NCI-H526 (cell line): ENCODE results near the gene PDGFA.

Source experiments
- DNase-seq, 2 experiments: peaks; one replicate each; lab custom pipeline; 2025; lab: John Stamatoyannopoulos, UW

The PDGFA gene

DNA sequence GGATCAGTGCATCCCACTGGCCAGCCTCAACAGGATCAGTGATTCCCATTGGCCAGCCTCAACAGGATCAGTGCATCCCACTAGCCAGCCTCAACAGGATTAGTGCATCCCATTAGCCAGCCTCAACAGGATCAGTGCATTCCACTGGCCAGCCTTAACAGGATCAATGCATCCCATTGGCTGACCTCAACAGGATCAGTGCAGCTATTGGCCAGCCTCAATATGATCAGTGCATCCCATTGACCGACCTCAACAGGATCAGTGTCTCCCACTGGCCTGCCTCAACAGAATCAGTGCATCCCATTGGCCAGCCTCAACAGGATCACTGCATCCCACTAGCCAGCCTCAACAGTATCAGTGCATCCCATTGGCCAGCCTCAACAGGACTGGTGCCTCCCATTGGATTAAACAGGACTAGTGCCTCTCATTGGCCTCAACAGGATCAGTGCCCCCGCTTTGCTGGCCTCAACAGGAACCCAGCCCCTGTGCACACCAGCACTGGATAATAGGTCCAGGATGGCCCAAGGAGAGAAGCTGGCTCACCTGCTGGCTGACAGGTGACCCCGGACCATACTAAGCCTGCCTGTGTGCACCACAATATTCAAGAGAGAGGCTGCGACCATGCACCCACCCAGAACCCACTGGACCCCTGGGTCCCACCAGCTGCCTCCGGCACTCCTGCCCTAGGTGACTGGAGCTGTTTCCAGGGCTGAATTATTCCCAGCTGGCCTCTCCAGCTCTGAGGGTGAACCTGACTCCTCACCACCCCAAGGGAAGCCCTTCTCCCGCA, 59.9 kb downstream of the PDGFA start:
- DNase-seq = no peak

DNA sequence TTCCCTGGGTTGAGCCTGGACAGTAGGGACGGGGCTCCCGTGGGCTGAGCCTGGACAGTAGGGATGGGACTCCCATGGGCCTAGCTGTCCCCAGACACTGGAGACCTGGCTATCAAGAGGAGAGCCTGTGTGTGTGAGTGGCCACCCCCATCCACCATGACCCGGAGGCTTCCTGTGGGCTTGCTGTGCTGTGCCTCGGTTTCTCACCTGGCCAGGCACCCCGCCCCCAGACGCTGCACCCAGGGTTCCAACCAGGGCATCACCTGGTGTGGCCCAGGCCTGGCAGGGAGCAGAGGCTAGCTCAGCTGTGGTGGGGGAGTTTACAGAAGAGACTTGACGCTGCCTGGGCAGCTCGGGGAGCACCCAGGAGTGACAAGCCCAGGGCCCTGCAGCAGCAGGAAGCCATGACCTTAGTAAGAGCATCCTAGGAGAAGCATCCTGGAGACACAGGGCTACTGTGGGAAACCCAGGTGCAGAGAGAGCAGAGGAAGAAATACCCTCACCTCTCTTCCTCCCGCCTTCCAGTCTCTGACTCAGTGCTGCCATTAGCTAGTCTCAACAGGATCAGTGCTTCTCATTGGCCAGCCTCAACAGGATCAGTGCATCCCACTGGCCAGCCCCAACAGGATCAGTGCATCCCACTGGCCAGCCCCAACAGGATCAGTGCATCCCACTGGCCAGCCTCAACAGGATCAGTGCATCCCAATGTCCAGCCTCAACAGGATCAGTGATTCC, 61.0 kb downstream of the PDGFA start:
- DNase-seq = no peak

DNA sequence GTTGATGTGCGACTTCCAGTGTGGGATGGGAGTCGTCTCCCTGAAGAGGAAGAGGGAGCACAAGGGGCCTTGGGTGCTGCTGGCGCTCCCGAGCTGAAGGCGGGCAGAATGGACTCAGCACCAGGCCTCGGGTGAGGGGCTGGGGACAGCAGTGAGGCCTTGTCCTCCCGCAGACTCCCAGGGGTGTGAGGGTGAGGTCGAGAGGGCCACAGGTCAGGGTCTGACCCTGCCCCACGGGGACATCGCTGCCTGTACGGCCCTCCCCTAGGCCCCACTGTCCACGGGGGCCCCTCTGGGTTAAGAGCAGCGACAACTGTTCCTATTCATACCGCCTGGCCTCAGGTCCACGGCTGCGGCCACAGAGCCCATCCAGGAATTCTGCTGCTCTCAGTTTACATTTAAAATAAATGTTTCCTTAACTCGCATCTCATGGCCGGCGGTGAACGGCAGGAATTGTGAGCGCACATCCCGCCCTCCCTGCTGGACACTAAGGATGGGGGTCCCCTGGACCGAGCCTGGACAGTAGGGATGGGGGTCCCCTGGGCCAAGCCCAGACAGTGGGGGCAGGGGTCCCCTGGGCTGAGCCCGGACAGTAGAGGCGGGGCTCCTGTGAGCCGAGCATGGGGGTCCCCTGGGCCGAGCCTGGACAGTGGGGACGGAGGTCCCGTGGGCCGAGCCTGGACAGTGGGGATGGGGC, 61.7 kb downstream of the PDGFA start:
- no peak for DNase-seq

DNA sequence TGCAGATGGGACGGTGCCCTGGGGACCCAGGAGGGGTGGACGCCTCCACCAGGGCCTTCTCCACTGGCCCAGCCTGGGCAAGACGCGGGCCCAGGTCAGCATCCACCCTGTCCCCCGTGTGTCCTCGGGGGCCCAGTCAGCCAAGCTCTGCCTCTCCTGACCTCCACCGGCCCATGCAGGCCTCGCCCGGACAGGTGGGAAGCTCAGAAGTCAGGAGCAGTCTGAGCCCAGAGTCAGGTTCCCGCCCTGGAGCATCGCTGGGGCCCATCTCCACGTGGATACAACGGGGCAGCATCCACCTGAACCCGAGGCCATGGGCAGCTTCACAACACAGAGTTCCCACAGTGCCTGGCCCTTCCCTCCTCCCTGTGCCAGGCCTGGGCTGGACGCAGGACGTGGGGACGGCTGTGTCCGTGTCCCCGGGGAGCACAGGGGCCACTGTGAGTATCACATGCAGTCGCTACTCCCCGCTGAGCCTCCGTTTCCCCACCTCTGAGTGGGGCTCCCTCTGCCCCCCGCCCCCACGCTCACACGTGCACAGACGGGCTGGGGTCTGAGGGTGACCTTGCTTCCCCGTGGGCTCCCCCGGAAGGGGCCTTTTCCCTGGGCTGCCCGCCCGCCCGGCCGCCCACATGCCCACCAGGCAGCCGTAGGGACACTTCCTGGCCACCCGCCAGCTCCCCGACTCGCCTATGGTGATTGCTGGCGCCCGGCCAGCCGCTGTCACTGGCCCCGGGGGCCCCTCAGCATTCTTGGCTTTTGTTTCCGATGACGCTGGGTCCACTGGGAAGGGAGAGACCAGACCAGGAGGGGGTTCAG, 64.3 kb downstream of the PDGFA start:
- DNase-seq = no peak

DNA sequence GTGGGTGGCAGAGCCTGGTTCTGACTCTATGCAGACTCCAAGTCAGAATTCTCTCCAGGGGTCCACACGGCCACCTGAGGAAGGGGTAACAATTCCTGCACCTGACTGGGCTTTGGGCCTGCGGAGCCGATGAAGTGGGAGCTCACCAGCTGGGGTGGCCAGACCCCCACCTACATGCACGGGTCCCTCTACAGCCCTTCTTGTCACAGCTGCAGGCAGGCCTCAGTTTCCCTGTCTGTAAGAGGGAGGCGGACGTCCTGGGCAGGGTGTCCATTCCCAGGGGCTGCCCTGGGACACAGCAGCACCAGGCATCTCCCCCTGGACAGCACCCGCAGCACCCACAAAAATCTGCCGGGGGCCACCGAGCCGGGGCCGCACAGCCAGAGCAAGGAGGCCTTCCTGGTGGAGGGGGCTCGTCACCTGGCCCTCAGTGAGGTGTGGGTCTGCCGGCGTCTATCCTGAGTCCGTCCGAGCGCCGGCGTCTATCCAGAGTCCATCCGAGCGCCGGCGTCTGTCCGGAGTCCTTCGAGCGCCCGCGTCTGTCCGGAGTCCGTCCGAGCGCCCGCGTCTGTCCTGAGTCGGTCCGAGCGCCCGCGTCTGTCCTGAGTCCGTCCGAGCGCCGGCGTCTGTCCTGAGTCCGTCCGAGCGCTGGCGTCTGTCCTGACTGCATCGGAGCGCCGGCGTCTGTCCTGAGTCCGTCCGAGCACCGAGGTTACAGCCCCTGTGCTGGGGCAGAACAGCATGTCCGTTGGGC, 65.1 kb downstream of the PDGFA start:
- no peak for DNase-seq

DNA sequence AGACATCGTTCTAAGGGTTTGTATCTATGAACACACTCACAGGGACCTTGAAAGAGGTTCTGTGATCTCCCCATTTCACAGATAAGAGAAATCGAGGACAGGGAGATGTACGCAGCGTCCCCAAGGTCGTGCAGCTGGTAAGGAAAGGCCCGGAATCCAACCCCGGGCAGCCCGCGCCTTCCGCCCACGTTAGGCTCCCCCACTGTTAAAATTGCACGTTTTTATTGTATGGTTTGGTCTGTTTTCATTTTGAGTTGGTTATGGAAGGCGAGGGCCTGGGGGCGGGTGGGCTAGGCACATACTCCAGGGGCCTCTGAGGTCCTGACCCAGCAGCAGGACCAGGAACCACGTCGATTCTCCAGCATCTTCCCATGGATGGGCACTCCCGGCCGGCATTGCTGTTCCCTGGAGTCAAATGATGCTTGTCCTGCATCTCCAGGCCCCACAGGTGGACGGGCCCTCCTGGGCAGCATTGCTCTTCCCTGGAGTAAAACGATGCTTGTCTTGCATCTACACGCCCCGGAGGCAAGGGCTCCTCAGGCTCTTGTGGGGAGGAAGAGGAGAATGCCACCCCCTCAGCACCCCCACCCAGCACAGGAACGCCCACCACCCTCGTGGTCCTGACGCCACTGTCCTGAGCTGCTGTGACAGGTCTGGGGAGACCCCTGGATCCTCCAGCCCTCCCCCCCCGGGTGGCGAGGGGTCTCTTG, 65.9 kb downstream of the PDGFA start:
- no peak for DNase-seq

DNA sequence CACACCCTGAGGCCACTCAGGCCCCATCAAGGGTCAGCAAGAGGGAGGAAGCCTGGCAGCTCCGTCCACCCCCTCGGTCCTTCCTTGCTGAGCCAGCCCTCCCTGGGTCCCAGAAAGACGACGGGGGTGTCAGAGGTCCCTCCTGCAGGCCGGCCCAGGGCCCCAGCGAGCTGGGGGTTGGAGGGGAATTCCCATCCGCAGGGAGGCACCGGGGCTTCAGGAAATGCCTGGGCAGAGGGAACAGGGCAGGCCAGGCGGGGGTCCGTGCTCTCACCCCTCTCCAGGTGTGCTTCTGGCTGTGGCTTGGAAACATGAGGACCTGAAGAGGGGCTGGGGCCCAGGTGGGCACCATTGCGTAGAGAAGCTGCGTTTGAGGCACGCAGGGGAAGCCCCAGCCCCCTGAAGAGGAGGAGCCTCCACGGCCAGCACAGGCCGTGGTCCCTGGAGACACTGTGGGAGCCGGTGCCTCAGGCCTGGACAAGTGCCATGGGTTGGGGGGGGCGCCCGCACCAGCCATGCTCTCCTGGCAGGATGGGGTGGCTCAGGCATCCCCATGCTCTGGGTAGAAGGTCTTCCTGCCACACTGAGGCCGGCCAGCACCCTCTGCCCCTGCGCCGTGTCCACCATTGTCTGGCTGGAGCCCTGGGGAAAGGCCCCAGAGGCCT, 66.7 kb downstream of the PDGFA start:
- no peak for DNase-seq

DNA sequence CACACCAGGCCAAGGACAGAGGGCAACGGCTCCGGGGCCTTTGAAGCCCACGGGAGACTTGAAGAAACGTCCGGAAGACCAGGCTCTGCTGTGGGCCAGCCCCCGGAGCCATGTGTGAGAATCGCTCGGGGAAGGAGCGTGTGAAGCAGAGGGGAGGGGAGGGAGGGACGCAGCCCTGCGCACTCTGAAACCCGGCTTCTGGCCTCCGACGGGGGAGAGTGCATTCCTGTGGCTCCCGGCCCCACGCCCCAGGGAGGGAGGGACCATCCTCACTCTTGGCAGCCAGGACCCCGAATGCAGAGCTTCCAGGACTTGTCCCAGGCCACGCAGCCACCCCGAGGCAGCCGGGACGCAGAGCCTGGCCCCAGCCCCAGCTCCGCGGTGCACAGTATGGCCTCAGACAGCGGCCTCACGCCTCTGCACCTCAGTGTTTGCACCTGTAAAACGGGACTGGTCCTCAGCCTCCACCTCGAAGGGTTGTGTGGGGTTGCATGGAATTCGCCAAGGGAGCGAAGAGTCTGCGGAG, 67.4 kb downstream of the PDGFA start:
- DNase-seq = no peak

DNA sequence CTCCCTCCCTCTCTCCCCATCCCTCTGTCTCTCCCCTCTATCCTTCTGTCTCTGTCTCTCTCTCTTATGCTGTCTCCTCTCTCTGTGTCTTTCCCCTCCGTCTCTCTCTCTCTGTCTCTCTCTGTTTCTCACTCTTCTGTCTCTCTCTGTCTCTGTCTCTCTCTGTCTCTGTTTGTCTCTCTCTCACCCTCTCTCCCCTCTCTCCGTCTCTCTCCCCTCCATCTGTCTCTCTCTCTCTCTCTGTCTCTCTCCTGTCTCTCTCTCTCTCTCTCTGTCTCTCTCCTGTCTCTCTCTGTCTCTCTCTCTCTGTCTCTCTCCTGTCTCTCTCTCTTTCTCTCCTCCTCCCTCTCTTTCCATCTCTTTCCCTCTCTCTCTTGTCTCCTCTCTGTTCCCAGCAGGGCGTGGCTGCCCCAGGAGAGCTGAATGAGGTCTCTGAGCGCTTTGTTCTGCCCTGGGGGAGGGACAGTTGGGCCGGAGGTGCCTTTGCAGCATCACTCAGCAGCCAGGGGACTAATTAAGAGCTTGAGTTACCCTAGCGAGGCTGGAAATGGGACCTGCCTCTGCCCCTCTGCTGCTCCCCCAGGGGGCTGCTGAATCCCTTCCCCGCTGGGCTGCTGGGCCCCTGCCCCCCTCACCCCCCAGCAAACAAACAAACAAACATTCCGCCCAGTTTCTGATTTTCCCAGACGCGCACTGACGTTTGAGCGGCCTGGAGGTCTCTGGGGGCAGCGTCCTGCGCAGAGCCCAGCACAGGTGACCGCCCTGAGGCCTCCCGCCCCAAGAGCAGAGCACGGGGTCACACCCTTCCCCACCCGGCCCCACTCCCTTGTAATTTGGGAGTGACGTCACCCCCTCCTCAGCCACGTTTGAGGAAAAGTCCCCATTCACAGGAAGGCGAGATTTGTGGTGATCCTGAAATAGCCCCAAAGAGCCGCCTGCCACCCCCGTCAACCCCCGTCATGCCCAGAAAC, 68.1 kb downstream of the PDGFA start:
- DNase-seq = no peak

DNA sequence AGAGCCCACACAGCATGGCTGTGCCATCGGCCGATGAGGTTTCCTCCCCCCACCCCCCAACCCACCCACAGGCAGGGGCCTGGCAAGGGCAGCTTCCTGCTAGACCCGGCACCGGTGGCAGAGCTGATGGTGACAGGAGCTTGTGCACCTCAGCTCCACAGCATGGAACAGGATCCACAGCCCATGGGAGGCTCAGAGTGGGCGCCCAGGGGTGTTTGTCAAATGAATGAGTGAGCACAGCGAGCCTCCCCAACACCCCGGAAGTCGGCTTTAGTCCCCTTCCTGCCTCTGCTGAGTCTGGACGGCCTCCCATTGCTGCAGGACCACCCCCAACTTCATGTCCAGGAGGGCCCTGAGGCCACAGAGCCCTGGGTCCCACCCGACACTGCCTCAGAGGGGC, 68.9 kb downstream of the PDGFA start:
- DNase-seq = no peak

DNA sequence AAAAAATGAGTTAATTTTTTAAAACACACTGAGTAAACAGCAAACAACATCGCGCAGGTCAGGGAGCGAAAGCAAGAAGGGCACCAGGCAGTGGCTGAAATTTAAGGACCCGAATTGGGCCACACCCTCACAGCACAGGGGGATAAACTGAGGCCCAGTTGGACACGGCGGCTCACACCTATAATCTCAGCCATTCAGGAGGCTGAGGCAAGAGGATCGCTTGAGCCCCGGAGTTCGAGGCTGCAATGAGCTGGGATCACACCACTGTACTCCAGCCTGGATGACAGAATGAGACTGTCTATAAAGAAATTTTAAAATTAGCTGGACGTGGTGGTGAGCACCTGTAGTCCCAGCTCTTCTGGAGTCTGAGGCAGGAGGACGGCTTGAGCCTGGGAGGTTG, 69.6 kb downstream of the PDGFA start:
- DNase-seq = no peak

DNA sequence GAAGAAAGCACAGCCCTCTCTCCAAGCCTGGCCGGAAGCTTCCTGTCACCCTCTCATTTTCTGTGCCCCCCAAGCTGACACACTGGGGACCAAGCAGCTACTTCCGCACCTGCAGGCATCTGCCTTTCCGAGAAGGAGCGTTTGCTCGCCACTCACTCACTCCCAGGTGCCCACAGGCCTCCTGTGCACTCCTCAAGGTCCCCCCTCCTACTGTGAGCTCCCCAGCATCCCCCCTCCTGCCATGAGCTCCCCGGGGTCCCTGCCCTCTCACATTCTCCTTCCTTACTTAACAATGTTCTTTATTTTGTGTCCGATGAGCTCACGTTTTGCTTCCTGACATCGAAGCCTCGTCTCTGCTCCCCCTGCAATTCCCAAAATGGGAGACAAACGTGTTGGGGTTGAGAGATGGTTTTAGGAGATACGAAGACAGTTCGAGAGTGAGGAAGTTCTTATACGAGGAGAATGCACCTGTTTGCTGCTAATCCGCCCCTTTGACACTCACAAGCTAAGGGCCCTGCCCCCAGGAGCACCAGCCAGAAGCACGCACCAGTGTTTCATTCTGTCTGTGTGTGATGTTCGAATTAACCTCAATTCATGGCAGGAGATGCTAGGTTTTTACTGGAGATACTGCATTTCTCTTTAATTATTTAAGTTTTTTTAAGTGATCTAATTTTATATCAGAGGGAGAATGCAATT, 70.2 kb downstream of the PDGFA start:
- no peak for DNase-seq

DNA sequence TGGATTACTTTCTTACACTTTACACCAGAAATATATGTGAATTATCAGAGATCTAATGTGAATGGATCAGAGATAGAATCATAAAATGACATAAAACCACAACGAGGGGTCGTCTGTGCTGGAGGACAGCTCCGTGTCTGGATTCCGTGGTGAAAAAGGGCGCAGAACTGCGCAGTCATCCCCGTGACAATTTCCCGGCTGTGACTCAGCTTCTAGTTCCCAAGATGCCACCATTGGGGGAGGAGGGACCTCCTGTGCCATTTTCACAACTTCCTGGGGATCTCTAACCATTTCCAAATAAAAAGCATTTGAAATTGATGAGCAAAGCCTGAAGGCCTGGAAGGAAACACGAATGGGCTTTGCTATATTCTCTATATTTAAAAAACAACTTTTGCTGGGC, 72.1 kb downstream of the PDGFA start:
- no peak for DNase-seq
